Pulmonary artery endothelial cell (primary cell): ENCODE data around the gene APOBEC3G. TPM values are rescaled to one million over a fixed set of nuclear protein-coding genes. Genes with fewer than 3 reads are reported as not detected.

ENCODE experiments used
- DNase-seq: peaks from one replicate; pipeline ENCODE4 v3.0.0-alpha.2; 2011; ENCODE audit warnings: low read depth, low spot score
- total RNA-seq: library from RNA; depleted of rRNA; stranded (reverse); fragments of >200 nt; gene quantifications from 2 replicates; pipeline ENCODE4 v1.2.3, GENCODE V29; 2014

Gene APOBEC3G
- total RNA-seq, 1 donor from 2014 or later = 4.6 TPM

GRCh38 chr22:39120983-39121382, 43.9 kb downstream of the APOBEC3G start:
- DNase-seq = no peak

- DNase-seq = no peak
Measured at GRCh38 chr22:39122772-39123470, 45.8 kb downstream of the APOBEC3G start.

GRCh38 chr22:39123751-39124581, 46.9 kb downstream of the APOBEC3G start:
- DNase-seq = no peak

- DNase-seq = no peak
Measured at GRCh38 chr22:39125622-39126021, 48.5 kb downstream of the APOBEC3G start.

GRCh38 chr22:39128508-39128907, 51.4 kb downstream of the APOBEC3G start:
- no peak for DNase-seq

- no peak for DNase-seq
Measured at GRCh38 chr22:39129081-39129480, 52.0 kb downstream of the APOBEC3G start.

GRCh38 chr22:39129746-39130145, 52.7 kb downstream of the APOBEC3G start:
- DNase-seq = no peak

- DNase-seq = no peak
Measured at GRCh38 chr22:39130152-39130704, 53.2 kb downstream of the APOBEC3G start.

GRCh38 chr22:39130892-39131855, 54.1 kb downstream of the APOBEC3G start:
- DNase-seq = no peak

GRCh38 chr22:39132281-39132680, 55.2 kb downstream of the APOBEC3G start:
- no peak for DNase-seq

- DNase-seq = no peak
Measured at GRCh38 chr22:39132871-39133524, 55.9 kb downstream of the APOBEC3G start.

- DNase-seq = no peak
Measured at GRCh38 chr22:39133871-39134270, 56.8 kb downstream of the APOBEC3G start.

- DNase-seq = no peak
Measured at GRCh38 chr22:39134366-39135091, 57.5 kb downstream of the APOBEC3G start.

GRCh38 chr22:39135092-39135896, 58.2 kb downstream of the APOBEC3G start:
- no peak for DNase-seq

GRCh38 chr22:39136317-39136716, 59.2 kb downstream of the APOBEC3G start:
- no peak for DNase-seq
